ENCODE results near the gene HSPH1. TPM values are rescaled to one million over a fixed set of nuclear protein-coding genes. Genes with fewer than 3 reads are reported as not detected.
A peak's percentile ranks its signal among the peaks of the same experiment; 100 is the strongest.

Gene HSPH1
- total and polyA plus RNA-seq, 2 of the 13 experiments (the other 11 are each of a cell fraction or from before 2014, with no cell fraction given): 13.0 to 62.9 TPM

DNA sequence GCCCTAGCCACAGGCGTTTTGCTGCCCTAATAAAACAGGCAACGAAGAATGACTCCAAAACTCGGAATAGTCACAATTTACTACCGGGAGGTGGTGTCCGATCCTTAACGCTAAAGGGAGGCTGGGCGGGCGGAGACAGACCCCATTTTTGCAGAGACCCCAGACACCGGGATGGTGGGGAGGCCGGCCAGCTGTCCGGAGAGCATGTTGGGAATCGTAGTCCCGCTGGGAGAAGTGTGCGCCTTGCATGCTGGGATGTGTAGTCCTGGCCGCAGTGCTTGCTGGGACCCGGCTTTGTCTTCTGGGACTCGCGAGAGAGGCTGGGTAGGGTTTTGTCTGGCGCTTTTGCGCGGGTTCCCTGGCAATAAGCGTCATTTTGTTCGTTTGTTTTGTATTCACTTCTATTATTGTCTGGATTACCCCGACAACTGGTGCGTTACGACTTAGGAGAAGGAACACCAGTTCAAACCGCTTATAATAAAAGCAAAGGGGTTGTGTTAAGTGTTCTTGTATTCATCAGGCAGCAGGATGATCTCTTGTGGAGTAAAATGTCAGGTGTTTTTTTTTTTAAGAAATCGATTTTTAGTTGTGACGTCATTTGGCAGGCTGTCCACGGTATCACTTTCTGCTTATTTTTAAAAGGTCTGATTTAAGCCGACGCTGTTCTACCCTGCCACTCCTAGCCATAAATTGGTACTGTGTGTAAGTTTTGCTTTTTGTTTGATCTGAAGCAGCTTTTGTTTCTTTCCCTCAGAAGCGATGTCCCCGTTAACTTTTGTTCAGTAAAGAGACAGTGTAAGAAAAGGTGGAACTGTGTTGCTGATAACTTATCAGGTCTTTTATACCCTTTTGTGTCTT is 676 bp upstream of the HSPH1 start (continued):
- TF ChIP-seq SETDB1 (CRISPR knock-in tag; IDR thresholded peaks at IDR 0.05; ENCODE audit: borderline replicate concordance) (no peak), HNF4A (CRISPR knock-in tag; IDR thresholded peaks at IDR 0.05) (no peak), ZNF703 (CRISPR knock-in tag; IDR thresholded peaks at IDR 0.05; ENCODE audit: borderline replicate concordance) (no peak; the same call in 1 of the 2 replicates), ZNF274 (CRISPR knock-in tag; IDR thresholded peaks at IDR 0.05) (no peak), EED (CRISPR knock-in tag; IDR thresholded peaks at IDR 0.05) (no peak), ZNF234 (CRISPR knock-in tag; conservative IDR thresholded peaks at IDR 0.05) (no peak), STAT6 (CRISPR knock-in tag; IDR thresholded peaks at IDR 0.05; ENCODE audit: borderline replicate concordance) (peak; percentile 77; the same call in 1 of the 2 replicates), THAP9 (CRISPR knock-in tag; IDR thresholded peaks at IDR 0.05; ENCODE audit: borderline replicate concordance) (no peak; the same call in 1 of the 2 replicates), MEIS1 (CRISPR knock-in tag; IDR thresholded peaks at IDR 0.05; ENCODE audit: borderline replicate concordance) (no peak), DZIP1 (CRISPR knock-in tag; IDR thresholded peaks at IDR 0.05) (0 out of 2 replicates have a peak, but pooled peaks have one; percentile 10), U2AF1 (optimal IDR thresholded peaks at IDR 0.05; ENCODE audit: low read depth, low read length) (no peak), AGO2 (optimal IDR thresholded peaks at IDR 0.05; ENCODE audit: low read depth, low read length) (no peak), JUND (CRISPR knock-in tag; IDR thresholded peaks at IDR 0.05) (no peak; the same call in 1 of the 2 replicates), ZNF775 (CRISPR knock-in tag; IDR thresholded peaks at IDR 0.05; ENCODE audit: borderline replicate concordance) (no peak), ZNF329 (CRISPR knock-in tag; IDR thresholded peaks at IDR 0.05; ENCODE audit: low read depth) (no peak), GABPA (IDR thresholded peaks at IDR 0.05; ENCODE audit: low read depth, low read length) (peak; percentile 72), GABPA (CRISPR knock-in tag; IDR thresholded peaks at IDR 0.05; ENCODE audit: low read depth) (peak; percentile 85), RBAK (CRISPR knock-in tag; IDR thresholded peaks at IDR 0.05) (no peak), MATR3 (CRISPR knock-in tag; IDR thresholded peaks at IDR 0.05) (no peak)
- TF ChIP-seq, protein P1, sequence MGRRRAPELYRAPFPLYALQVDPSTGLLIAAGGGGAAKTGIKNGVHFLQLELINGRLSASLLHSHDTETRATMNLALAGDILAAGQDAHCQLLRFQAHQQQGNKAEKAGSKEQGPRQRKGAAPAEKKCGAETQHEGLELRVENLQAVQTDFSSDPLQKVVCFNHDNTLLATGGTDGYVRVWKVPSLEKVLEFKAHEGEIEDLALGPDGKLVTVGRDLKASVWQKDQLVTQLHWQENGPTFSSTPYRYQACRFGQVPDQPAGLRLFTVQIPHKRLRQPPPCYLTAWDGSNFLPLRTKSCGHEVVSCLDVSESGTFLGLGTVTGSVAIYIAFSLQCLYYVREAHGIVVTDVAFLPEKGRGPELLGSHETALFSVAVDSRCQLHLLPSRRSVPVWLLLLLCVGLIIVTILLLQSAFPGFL (CRISPR knock-in tag; IDR thresholded peaks at IDR 0.05): no peak

All from HepG2 (cell line).